ENCODE results near the gene CATSPERZ. TPM values are rescaled to one million over a fixed set of nuclear protein-coding genes. Genes with fewer than 3 reads are reported as not detected.

CATSPERZ gene
- total and polyA plus RNA-seq, 9 of the 15 experiments (the other 6 are each of a cell fraction or from before 2014, with no cell fraction given) = 0.86 to 8.5 (median 3.5) TPM

DNA sequence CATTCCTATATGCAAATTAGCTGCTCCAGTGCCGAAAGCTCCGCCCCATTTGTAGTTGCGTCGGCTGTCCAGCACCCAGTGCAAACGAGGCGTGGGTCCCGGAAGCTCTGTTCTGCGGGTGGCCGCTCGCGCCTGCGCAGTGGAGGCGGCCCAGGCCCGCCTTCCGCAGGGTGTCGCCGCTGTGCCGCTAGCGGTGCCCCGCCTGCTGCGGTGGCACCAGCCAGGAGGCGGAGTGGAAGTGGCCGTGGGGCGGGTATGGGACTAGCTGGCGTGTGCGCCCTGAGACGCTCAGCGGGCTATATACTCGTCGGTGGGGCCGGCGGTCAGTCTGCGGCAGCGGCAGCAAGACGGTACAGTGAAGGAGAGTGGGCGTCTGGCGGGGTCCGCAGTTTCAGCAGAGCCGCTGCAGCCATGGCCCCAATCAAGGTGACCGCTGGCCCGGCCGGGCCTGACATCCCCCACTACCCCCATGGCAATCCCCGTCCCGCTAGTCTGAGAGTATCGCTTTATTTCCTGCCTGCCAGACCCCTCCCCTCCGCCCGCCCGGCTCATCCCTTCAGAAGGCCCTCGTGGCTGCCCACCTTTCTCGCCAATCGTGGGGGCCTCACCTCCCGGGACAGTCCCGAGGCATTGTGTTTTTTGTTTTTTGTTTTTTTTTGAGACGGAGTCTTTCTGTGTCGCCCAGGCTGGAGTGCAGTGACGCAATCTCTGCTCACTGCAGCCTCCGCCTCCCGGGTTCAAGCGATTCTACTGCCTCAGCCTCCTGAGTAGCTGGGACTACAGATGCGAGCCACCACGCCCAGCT is 18.0 kb downstream of the CATSPERZ start, which contains the start of gene PRDX5:
Gene PRDX5 (plus strand): TSS at position 161 of the 805 bp plus-strand sequence. CDS start 95 bp downstream, at position 256.
- Histone ChIP-seq H3K4me2 (ENCODE audit: insufficient read depth, low read length) (peak within 1 kb of the TSS; percentile 95), H3K9me1 (ENCODE audit: control insufficient read depth, insufficient read depth, low read length) (no peaks in the 10 kb centered on the region), H3K4me3 (peak within 1 kb of the TSS; percentile 94), H3K4me1 (replicated peaks in 1 of 2; ENCODE audit: control insufficient read depth in 2 of 2, insufficient read depth in 2 of 2, low read length in 2 of 2) (peaks cover 9 to 66% of the 10 kb centered on the region in 2 experiments; a peak in 4 of 5 replicates), H3K79me2 (ENCODE audit: control insufficient read depth, insufficient read depth, low read length) (peaks cover 31% of the 10 kb centered on the region), H3K9me3 (replicated peaks; ENCODE audit: control insufficient read depth, insufficient read depth, low read depth, low read length) (no peaks in the 10 kb centered on the region), H3K27me3 (ENCODE audit: control insufficient read depth in 2 of 2, insufficient read depth in 2 of 2, low read length in 2 of 2) (no peaks in the 10 kb centered on the region), H3K9ac (ENCODE audit: insufficient read depth in 1 of 2, low read depth in 2 of 2, low read length in 2 of 2) (peak within 1 kb of the TSS; percentile 92 to 94), H3K36me3 (ENCODE audit: control insufficient read depth, insufficient read depth, low read length) (peaks cover 67% of the 10 kb centered on the region; the same call in 2 of the 3 replicates), H3K27ac (ENCODE audit: extremely low read depth, low read depth, low read length) (peak within 1 kb of the TSS; percentile 99), H4K20me1 (replicated peaks; ENCODE audit: control insufficient read depth, insufficient read depth, low read length) (no peaks in the 10 kb centered on the region; the same call in 1 of the 2 replicates), H2AFZ (ENCODE audit: low read depth, low read length) (peak within 1 kb of the TSS; percentile 92)
- TSS peak; percentile 55 for BruUV-seq (replicated peaks)
- peak; percentile 26 for FAIRE-seq
- WGBS (ENCODE audit: insufficient coverage, low coverage, missing lambda C conversion rate) = under 1% methylated on average over 55 of the region's 61 CpGs
- ChIA-PET POLR2A (interaction anchor here (0.6 to 2.6 kb wide), 21 partner anchors 9 to 1679 kb away, joined by 3 to 12 read pairs (median 6); partner anchors contain the start of genes CCDC88B and STIP1), CTCF (ENCODE audit: low intra/inter-chr PET ratio) (interaction anchor here (1.1 to 2.7 kb wide), 4 partner anchors 14 to 335 kb away, joined by 3 to 19 read pairs (median 6); no protein-coding TSS in a partner anchor)
- in situ Hi-C loops (cut with MboI) (no loop called here), intact Hi-C loops (cut with micrococcal nuclease) (loop anchor here (1.0 kb wide), 2 partner anchors 13 to 37 kb away; no protein-coding TSS in a partner anchor)
- peak; percentile 85 for ATAC-seq
- DNase-seq (ENCODE audit: extremely low read depth in 1 of 4, low spot score in 3 of 4) = peak; percentile 94 to 97 (median 96)
- TF ChIP-seq RB1 (IDR thresholded peaks at IDR 0.05; ENCODE audit: low read depth) (peak; percentile 93), MEIS2 (IDR thresholded peaks at IDR 0.05; ENCODE audit: partially characterized antibody) (peak; percentile 89), NFIX (CRISPR knock-in tag; IDR thresholded peaks at IDR 0.05; ENCODE audit: low read depth) (no peak), ZNF134 (CRISPR knock-in tag; conservative IDR thresholded peaks at IDR 0.05) (0 out of 2 replicates have a peak, but pooled peaks have one; percentile 5), ZNF561 (CRISPR knock-in tag; conservative IDR thresholded peaks at IDR 0.05) (no peak), LCOR (CRISPR knock-in tag; IDR thresholded peaks at IDR 0.05) (no peak), KAT7 (CRISPR knock-in tag; IDR thresholded peaks at IDR 0.05; ENCODE audit: borderline replicate concordance) (peak; percentile 88; the same call in 1 of the 2 replicates), IRF2 (CRISPR knock-in tag; IDR thresholded peaks at IDR 0.05) (no peak), SMARCA4 (IDR thresholded peaks at IDR 0.05) (peak; percentile 42; the same call in 1 of the 2 replicates), EP300 (IDR thresholded peaks at IDR 0.05; ENCODE audit: low read length) (no peak), MAZ (CRISPR knock-in tag; conservative IDR thresholded peaks at IDR 0.05 in 1 of 2, IDR thresholded peaks at IDR 0.05 in 1 of 2) (peak; percentile 54 to 89; a peak in 3 of 4 replicates), U2AF1 (optimal IDR thresholded peaks at IDR 0.05; ENCODE audit: low read depth, low read length) (no peak), SMARCE1 (IDR thresholded peaks at IDR 0.05) (peak; percentile 55), HNRNPLL (IDR thresholded peaks at IDR 0.05; ENCODE audit: low read depth, low read length, poor library complexity, severe bottlenecking) (peak; percentile 71), HMGN3 (IDR thresholded peaks at IDR 0.05; ENCODE audit: borderline replicate concordance, extremely low read depth, insufficient read length, low read depth, low read length) (peak; percentile 87), POLR2AphosphoS5 (IDR thresholded peaks at IDR 0.05; ENCODE audit: control insufficient read depth, insufficient read depth, low read depth, low read length) (peak; percentile 81)
- TF ChIP-seq, protein P1, sequence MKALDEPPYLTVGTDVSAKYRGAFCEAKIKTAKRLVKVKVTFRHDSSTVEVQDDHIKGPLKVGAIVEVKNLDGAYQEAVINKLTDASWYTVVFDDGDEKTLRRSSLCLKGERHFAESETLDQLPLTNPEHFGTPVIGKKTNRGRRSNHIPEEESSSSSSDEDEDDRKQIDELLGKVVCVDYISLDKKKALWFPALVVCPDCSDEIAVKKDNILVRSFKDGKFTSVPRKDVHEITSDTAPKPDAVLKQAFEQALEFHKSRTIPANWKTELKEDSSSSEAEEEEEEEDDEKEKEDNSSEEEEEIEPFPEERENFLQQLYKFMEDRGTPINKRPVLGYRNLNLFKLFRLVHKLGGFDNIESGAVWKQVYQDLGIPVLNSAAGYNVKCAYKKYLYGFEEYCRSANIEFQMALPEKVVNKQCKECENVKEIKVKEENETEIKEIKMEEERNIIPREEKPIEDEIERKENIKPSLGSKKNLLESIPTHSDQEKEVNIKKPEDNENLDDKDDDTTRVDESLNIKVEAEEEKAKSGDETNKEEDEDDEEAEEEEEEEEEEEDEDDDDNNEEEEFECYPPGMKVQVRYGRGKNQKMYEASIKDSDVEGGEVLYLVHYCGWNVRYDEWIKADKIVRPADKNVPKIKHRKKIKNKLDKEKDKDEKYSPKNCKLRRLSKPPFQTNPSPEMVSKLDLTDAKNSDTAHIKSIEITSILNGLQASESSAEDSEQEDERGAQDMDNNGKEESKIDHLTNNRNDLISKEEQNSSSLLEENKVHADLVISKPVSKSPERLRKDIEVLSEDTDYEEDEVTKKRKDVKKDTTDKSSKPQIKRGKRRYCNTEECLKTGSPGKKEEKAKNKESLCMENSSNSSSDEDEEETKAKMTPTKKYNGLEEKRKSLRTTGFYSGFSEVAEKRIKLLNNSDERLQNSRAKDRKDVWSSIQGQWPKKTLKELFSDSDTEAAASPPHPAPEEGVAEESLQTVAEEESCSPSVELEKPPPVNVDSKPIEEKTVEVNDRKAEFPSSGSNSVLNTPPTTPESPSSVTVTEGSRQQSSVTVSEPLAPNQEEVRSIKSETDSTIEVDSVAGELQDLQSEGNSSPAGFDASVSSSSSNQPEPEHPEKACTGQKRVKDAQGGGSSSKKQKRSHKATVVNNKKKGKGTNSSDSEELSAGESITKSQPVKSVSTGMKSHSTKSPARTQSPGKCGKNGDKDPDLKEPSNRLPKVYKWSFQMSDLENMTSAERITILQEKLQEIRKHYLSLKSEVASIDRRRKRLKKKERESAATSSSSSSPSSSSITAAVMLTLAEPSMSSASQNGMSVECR (CRISPR knock-in tag; IDR thresholded peaks at IDR 0.05) = 0 out of 2 replicates have a peak, but pooled peaks have one; percentile 41
